HG02642 (cell line): ENCODE data around the gene APLP2.
"Not testable (repeated sequence)": the region's sequence is repeated elsewhere in the genome, so short reads cannot be mapped to it uniquely, and the experiment has no call there.

ENCODE experiments used
- ATAC-seq: cut with Tn5 transposase; IDR thresholded peaks from one replicate; pipeline ENCODE4 v1.9.1; 2021; ENCODE audit warnings: mild to moderate bottlenecking; ENCODE audit not compliant: unreplicated experiment, poor library complexity

The APLP2 gene

DNA sequence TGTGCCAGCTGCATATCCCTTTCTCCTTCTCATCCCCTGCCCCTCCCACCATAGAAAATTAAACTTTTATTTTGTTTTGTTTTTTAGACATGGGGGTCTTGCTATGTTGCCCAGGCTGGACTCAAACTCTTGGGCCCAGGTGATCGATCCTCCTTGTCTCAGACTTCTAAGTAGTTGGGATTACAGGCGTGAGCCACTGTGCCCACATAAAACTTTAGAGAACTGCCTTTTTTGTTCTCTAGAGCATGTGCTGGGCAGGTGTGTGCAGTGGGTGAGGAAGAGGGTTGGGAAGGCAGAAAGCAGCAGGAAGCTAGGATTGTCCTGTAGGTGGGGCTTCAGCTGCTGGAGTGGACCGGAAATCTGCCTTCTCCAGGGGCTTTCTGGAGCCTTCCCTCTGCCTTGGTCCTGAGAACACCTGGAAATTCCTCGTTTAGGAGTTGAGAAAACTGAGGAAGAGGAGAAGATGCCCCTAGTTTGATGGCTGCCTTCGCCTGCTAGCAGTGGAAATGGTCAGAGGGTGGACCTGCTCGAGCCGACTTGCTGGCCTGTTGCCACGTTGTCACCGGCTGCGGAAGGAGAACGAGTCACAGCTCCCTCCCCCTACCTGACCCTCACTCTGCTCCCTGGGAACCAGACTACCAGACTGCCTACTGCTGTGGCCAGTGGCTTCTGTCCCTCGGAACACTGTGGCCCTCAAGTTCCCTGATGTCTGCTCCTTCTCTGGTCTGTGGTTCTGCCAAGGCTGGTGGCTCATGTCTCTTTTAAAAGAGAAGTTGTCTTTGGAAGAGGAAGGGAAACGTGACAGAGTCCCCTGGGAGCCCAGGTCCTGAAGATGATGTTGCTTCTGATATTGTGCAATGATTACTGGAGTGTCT lies 93.9 kb downstream of the APLP2 start:
- ATAC-seq: no peak

DNA sequence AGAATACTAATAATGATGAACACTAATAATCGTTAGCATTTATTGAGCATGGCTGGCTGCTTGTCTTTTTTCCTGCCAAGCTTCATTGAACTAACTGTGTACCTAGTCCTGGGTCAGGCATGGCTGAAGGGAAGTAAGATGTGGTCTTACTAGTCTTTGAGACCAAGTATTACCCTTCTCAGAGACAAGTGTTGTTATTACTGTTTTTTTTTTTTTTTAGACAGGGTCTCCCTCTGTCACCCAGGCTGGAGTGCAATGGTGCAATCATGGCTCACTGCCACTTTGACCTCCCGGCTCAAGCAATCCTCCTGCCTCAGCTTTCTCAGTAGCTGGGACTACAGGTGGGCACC lies 94.5 kb downstream of the APLP2 start:
- no peak for ATAC-seq

DNA sequence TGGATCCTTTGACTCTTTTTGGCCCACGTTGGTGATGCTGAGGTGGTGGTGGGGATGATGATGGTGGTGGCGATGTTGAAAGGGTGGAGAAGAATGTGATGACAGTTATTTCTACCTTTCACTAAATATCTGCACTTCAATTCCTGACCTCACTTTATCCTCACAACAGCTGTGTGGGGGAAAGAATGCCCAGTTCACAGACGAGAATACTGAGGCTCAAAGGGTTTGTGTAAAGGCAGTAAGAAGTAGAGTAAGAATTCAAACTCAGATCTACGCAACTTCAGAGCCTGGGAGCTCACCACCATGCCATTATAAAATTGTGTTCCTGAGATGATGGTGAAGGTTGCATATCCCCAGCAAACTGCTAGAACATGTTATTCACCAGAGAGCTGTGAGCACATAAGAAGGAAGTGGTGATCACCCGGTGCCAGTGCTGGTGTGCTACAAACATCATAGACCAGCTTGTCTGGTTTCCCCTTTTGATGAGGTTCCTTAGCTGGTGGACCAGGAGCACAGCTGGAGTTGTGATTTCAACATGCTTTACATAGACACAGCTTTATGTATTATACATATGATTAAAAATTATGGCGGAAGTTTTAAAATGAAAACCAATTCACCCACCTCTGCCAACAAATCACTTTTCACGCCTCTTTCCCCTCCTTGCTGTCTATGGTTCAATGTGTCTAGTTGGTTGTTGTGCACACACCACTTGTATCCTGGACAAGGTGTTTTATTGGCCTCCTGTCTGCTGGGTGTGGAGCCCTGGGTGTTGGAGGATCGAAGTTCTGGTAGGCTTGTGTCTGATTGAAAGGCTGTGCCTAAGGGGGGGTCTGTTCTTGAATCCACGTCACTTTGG lies 96.1 kb downstream of the APLP2 start:
- peak; percentile 13 for ATAC-seq

DNA sequence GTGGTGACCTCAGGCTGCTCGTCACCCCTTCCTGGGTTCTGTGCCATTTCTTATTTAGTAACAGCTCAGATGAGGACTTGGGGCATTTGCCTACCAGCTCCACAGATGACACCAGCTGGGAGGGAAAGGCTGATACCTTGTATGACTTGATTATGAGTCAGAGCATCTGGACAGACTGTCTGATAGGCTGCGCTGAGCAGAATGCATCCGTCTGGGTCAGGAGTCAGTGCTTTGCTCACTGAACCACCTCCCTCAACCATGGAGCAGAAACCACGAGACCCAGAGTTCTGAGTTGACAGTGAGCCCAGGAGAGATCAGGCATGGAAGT lies 96.7 kb downstream of the APLP2 start:
- peak; percentile 56 for ATAC-seq

DNA sequence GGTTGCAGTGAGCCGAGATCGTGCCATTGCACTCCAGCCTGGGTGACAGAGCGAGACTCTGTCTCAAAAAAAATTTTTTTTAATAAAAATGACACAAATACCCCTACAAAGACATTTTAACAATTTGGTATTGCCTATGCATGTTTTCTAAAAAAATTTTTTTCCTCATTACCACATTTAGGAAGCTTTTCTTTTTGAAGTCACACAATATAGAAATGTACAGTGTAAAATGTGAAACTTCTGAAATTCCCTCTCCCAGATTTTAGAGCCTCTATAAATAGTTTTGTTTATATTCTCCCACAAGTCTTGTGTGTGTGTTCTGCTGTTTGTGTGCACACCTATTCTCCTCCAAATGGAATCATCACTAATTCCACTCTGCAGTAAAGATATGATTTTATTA lies 97.5 kb downstream of the APLP2 start:
- ATAC-seq: no peak

DNA sequence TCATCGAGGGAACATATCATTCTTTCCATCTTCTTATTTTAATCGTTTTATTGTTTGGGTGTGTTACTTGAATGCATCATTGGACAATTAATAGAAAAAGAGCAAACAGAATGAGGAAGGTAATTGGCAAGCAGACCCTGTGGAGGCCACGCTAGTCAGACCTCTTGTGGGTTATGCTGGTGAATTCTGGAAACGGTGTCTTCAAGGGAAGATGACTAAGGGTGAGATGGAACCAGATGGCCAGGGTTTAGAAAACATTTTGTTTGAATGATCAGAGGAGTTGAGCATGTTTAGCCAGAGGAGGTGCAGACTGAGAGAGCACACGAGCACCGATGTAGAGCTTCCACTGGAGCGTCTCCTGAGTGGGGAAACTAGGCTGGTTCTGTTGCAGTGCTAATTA lies 98.4 kb downstream of the APLP2 start:
- no peak for ATAC-seq

DNA sequence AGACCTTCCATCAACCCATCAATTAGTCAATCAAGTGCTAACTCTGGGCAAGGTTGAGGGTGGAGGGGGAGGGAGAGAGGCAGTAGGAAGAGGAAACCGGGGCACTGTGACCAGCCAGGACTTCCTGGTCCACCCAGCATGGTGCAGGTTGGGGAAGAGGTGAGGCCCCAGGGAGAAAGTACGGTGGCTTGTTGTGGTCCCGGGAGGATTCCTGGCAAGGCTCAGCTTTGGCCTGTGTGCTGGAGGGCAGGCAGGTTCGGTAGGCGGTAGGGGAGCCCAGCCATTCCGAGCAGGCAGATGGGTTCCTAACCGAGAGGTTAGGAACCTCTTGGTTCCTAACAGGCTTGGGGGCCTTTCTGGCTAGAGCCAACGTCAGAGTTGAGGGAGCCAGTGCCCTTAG lies 100.7 kb downstream of the APLP2 start:
- no peak for ATAC-seq

DNA sequence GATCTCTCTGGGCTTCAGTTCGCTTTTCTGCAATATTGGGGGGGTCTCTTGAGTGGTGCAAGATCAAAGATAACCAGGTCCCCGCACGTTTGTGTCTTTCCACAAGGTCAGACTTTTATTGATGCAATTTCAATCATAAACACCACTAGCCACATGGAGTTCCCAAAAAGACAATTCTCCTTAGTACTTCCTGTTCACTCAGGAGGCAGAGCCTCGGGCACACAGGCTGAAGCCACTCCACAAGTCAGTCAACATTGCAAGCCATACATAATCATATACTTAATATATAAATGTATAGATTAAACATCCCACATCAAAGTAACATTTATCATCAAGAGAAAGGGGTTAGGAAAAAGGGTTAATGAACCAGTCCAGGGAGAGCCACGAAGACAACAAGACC lies 101.8 kb downstream of the APLP2 start:
- ATAC-seq: no peak

DNA sequence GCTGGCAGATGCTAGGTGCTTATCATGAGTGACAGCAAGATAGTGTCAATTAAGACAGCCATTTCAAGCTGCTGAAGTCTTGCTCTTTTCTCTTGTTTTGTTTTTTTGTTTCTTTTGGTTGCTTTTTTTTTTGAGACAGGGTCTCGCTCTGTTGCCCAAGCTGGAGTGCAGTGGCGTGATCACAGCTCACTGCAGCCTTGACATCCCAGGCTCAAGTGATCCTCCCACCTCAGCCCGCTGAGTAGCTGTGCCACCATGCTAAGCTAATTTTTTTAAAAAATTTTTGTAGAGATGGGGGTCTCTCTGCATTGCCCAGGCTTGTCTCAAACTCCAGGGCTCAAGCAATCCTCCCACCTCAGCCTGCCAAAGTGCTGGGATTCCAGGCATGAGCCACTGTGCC lies 102.3 kb downstream of the APLP2 start:
- not testable (repeated sequence) for ATAC-seq

DNA sequence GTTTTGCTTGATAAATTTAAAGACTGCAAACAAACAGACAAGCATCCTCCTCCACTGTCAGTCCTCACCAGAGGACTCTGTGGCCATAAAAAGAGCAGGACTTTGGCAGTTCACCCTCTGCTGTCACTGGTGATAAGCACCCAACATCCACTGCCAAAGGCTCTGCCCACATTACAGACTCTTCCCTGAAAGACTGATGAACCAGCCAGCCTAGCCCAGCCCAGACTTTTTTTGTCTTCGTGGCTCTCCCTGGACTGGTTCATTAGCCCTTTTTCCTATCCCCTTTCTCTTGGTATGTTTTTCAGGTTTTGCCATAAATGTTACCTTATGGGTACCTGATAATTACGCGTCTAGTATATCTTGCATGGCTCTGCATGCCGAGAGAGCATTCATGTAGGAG lies 104.9 kb downstream of the APLP2 start:
- no peak for ATAC-seq

DNA sequence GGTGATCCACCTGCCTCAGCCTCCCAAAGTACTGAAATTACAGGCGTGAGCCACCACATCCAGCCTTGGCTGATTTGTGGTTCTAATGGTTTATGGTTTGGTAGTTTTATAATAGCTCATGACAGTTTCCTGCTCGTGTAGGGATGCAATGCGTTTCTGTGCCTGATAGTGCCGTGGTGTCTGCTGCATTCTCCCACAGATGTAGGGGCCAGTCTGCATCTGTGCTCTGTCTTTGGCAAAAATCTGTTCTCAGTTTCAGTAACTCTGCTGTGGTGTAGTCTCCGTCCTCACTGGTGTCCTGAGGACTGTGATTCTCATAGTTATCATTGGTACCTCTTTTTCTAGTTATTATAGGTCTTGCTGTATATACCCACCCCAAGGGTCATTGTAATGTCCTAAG lies 106.2 kb downstream of the APLP2 start:
- no peak for ATAC-seq

DNA sequence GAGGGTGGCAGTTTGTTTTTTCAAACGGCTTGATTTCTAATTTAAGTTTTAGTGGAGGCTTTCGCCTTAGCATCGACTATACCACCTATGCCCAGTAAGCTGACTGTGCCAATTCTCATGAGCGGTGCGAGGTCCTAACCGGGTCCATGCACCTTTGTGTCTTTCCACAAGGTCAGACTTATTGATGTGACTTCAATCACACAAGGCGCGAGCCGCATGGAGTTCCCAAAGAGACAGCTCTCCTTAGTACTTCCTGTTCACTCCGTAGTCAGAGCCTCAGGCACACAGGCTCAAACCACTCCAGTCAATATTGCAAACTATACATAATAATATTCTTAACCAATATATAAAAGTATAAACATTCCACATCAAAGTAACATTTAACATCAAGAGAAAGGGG lies 108.1 kb downstream of the APLP2 start:
- ATAC-seq: no peak

DNA sequence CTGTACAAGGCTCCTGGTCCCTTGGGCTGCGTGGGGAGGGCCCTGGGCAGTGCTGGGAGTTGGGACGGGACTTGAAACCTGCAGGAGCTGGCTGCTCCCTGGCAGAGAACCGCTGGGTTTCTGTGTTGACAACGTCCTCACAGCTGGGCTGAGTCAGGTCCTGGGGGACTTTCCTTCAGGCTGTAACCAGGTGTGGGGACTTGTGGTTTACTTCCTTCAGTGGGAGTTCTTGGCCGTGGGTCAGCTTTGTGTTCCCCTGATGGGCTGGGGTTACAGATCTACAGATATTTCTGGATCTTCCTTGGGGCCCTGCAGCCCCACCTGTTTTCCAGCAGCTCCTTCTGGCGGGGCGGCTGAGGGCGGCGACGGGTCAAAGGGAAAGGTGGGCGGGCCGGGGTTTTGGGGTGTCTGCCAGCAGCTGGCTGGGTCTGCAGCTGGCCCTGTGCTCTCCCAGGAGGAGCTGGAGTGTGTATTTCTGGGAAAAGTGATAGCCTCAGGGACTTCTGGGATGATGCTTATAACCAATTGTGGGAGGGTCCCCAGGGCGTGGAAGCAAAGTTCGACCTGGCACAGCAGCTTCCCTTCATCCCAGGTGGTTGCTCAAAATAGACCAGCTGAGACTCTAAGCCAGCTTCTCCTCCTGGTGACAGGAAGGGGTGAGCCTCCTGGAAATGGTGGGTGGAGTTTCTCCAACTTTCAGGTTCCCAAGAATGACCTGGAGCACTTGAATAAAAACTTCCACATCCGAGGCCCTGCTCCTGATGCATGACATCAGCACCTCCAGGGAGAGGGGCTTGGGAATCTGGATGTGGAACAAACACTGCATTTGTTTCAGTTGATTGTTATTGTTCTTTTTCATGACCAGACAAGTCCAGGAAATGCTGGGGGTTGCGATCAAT lies 109.0 kb downstream of the APLP2 start:
- ATAC-seq: no peak

DNA sequence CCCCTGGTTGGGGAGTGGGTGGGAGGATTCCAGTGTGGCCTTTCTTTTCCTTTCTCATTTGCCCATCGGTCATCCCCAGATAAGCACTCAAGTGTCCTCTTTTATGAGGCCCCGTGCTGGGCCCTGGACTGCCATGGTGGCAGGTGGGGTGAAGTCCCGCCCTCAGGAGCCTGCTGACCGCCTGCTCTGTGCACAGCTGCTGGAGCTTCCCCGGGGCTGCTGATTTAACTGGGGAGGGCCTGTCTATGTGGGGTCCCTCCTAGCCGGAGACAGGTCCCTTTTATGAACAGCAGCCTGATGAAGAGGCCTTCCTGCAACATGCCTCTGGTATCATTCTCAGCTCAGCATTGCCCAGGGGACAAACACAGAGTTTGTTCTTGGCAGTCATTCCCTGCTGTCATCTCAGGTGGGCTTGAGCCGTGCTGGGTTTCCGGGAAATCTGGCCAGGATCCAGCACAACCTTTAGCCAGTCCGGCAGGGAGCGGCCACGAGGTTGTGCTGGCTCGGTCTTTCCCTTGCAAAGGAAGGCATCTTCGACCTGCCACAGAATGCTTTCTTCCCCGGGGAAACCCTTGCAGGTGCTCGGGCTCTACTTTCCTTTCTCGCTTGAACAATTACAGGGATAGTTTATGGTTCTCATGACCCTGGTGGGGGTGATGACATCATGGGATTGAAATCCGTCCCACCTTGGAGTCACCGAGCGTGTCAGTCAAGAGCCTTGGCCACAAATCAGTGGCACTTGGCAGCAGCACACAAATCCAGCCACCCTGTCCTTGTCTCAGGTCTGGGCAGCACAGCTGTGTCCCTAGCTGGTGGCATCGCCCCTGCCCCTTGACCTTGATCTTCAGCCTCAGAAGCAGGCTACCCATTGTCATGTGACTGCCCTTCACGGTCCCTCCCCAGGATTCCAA lies 110.0 kb downstream of the APLP2 start:
- ATAC-seq: no peak

DNA sequence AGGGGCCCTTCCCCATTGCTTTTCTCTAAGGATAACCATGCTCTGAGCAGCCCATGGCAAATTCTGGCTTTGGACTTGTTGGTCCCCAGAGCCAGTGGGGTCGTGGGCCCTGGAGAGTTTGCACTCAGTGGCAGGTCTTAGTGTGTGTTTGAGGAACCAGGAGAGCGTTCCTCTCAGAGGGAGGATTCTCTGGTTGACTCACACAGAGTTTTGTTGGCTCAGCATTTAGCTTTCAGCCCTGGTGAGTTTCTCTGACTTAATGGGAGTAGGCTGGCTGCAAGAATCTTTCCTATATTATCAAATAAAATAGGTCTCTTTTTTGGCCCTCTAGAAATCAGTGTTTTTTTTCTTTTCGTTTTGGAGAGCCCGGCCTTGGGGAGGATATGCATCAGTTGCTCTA lies 110.8 kb downstream of the APLP2 start:
- peak; percentile 40 for ATAC-seq

DNA sequence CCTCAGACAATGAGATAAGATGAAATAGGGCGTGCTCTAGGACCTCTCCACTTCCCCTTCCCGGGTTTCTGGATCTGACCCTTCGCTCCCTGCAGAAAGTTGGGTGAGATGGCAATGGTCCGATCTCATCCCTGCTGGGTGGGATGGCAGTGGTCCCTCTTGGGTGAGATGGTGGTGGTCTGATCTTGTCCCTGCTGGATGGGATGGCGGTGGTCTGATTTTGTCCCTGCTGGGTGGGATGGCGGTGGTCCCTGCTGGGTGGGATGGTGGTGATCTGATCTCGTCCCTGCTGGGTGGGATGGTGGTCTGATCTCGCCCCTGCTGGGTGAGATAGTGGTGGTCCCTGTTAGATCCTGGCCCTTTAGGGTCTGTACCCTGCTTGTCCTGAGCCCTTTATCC lies 111.2 kb downstream of the APLP2 start:
- peak; percentile 19 for ATAC-seq

DNA sequence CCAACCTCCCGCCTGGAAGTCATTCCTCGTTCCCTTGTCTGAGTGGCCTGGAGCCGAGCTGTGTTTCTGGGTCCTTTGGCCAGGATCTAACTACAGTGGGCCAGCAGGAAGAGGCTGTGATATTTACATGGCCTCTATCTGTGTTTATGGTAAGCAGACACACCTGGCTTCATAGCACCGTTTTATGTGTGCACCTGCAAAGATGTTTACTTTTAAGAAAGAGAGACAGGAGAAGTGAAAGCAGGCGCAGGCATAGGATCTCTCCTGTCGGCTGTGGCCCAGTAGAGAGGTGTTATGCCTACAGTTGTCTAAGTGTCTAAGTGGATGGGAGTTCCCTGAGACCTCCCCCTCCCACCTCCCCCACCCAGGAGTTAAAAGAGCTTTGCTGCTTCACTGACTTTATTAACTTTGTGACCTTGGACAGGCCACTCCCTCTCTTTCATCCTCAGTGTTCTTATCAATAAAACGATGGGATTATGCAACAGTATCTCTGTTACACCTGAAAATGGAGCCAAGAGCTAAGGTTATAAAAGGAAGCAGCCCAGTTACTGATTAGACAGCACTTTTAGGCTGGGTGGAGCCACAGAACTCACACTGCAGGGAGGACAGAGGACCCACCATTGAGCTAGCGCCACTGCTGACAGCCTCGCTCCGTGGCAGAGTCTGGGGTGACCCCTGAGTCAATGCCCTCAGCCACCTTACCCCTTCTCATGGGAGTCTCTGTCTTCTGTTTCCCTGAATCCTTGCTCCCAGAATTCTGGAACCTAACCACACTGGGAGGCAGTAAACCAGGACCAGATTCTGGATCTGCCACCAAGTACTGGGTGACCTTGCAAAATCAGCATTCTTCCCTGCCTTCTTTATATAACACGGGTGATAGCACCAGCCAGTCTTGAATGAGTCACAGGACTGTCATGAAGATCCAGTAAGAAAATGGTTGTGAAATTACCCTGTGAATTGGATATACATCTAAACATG lies 111.9 kb downstream of the APLP2 start:
- peak; percentile 63 for ATAC-seq

DNA sequence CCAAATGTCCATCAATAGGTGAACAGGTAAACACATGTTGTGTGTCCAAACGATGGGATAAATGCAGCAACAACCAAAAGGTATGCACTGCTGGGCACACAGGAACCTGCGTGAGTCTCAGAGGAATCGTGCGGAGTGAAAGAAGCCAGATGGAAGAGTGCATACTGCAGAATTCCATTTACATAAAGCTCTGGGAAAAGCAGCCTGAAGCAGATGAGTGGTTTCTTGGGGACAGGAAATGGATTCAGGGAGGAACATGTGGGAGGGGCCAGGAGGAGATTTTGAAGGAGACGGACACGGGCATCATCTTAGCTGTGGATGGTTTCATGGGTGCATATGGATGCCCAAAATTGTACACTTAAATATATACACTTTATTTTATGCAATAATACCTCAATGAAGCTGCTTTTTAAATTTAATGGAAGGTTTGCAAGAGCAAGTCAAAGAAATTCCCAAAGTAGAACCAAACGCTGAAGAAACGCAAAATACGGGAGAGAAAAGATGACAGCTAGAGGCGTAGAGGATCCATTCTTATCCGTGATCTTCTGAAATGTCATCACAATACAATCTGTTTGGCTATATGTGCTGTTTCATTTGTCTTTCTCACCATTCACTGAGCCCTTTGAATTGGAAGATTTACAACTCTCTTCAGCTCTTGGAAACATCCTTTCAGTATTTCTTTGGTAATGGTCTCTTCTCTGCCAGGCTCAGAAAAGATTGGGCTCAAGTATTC lies 114.3 kb downstream of the APLP2 start:
- no peak for ATAC-seq
